HepG2 (cell line): Measurements from ENCODE around the gene NAT14. TPM values are rescaled to one million over a fixed set of nuclear protein-coding genes. Genes with fewer than 3 reads are reported as not detected.

Experiments used
- AHR ChIP-seq: IDR thresholded peaks from 2 replicates; pipeline ENCODE4 v1.6.1; 2018; ENCODE audit warnings: missing genetic modification reagents, missing compliant biosample characterization
- CENPX ChIP-seq: sonication (generic); formaldehyde crosslinking; IDR thresholded peaks from 2 replicates; pipeline ENCODE4 v1.9.0; 2021; ENCODE audit warnings: mild to moderate bottlenecking, missing genetic modification reagents, moderate library complexity
- DNMT3B ChIP-seq: conservative IDR thresholded peaks from 2 replicates; pipeline ENCODE4 v1.6.1; 2016; ENCODE audit warnings: missing biosample characterization, control low read depth
- ERF ChIP-seq: IDR thresholded peaks from 2 replicates; pipeline ENCODE4 v1.6.1; 2018; ENCODE audit warnings: missing biosample characterization, missing genetic modification reagents
- HDAC2 ChIP-seq: sonication (generic); formaldehyde crosslinking; IDR thresholded peaks from 2 replicates; pipeline ENCODE4 v1.4.0; 2020; ENCODE audit warnings: missing genetic modification reagents
- ISX ChIP-seq: sonication (generic); formaldehyde crosslinking; conservative IDR thresholded peaks from 2 replicates; pipeline ENCODE4 v1.5.0; 2020; ENCODE audit warnings: missing genetic modification reagents
- KLF9 ChIP-seq: IDR thresholded peaks from 2 replicates; pipeline ENCODE4 v1.6.1; 2016; ENCODE audit warnings: low read depth
- MBNL3 ChIP-seq: fragments of 250-450 bp; sonication (Bioruptor Pico); conservative IDR thresholded peaks from 2 replicates; pipeline ENCODE4 v1.8.0; 2022; ENCODE audit warnings: mild to moderate bottlenecking, inconsistent platforms
- MTF2 ChIP-seq: sonication (generic); formaldehyde crosslinking; IDR thresholded peaks from 2 replicates; pipeline ENCODE4 v1.5.0; 2020; ENCODE audit warnings: missing genetic modification reagents, borderline replicate concordance
- NFE2L1 ChIP-seq: sonication (generic); formaldehyde crosslinking; IDR thresholded peaks from 2 replicates; pipeline ENCODE4 v1.4.0; 2020; ENCODE audit warnings: missing genetic modification reagents, mild to moderate bottlenecking, borderline replicate concordance
- RFX1 ChIP-seq: fragments of 450-650 bp; IDR thresholded peaks from 2 replicates; pipeline ENCODE4 v1.6.1; 2017
- RFX3 ChIP-seq: IDR thresholded peaks from 2 replicates; pipeline ENCODE4 v1.6.1; 2016; ENCODE audit warnings: missing biosample characterization, missing genetic modification reagents
- SIN3A ChIP-seq: IDR thresholded peaks from 2 replicates; pipeline ENCODE4 v1.6.1; 2011; ENCODE audit warnings: low read depth, mild to moderate bottlenecking, control low read depth, low read length, borderline replicate concordance
- SIN3B ChIP-seq: fragments of 150-350 bp; IDR thresholded peaks from 2 replicates; pipeline ENCODE4 v1.6.1; 2014; ENCODE audit warnings: low read length
- SMAD9 ChIP-seq: sonication (generic); formaldehyde crosslinking; IDR thresholded peaks from 2 replicates; pipeline ENCODE4 v1.5.1; 2020; ENCODE audit warnings: mild to moderate bottlenecking, missing genetic modification reagents
- THAP11 ChIP-seq: IDR thresholded peaks from 2 replicates; pipeline ENCODE4 v1.6.1; 2016; ENCODE audit warnings: missing biosample characterization, missing genetic modification reagents
- XRCC5 ChIP-seq: fragments of 200-400 bp; formaldehyde crosslinking; optimal IDR thresholded peaks from 2 replicates; pipeline ENCODE3; 2017; ENCODE audit warnings: mild to moderate bottlenecking, low read length
- ZEB1 ChIP-seq: IDR thresholded peaks from 2 replicates; pipeline ENCODE4 v1.6.1; 2012; ENCODE audit warnings: mild to moderate bottlenecking, low read depth, inconsistent platforms; ENCODE audit not compliant: insufficient replicate concordance
- ZNF12 ChIP-seq: sonication (generic); formaldehyde crosslinking; IDR thresholded peaks from 2 replicates; pipeline ENCODE4 v1.5.0; 2020; ENCODE audit warnings: missing genetic modification reagents
- ZNF234 ChIP-seq: sonication (generic); formaldehyde crosslinking; conservative IDR thresholded peaks from 2 replicates; pipeline ENCODE4 v1.5.1; 2020; ENCODE audit warnings: mild to moderate bottlenecking, missing genetic modification reagents
- ZNF484 ChIP-seq: sonication (generic); formaldehyde crosslinking; IDR thresholded peaks from 2 replicates; pipeline ENCODE4 v1.5.1; 2020; ENCODE audit warnings: mild to moderate bottlenecking, low read depth, missing genetic modification reagents, borderline replicate concordance
- ZNF580 ChIP-seq: IDR thresholded peaks from 2 replicates; pipeline ENCODE4 v1.6.1; 2016; ENCODE audit warnings: low read depth, borderline replicate concordance
- ZNF75D ChIP-seq: sonication (generic); formaldehyde crosslinking; IDR thresholded peaks from 2 replicates; pipeline ENCODE4 v1.8.1; 2023; ENCODE audit warnings: missing genetic modification reagents, mild to moderate bottlenecking, borderline replicate concordance
- ZNF816 ChIP-seq: sonication (generic); formaldehyde crosslinking; IDR thresholded peaks from 2 replicates; pipeline ENCODE4 v1.8.0; 2022; ENCODE audit warnings: missing genetic modification reagents, mild to moderate bottlenecking, borderline replicate concordance
- polyA plus RNA-seq, 8 experiments: library from polyadenylated mRNA; depleted of rRNA in 3 of 8; stranded (reverse) in 7 of 8; unstranded in 1 of 8; fragments of >200 nt; fragmentation: Illumina TruSeq in 4 of 8; extraction: Trizol in 4 of 8; gene quantifications; 2 replicates each; pipeline versions ENCODE4 v1.2.1 to v1.2.3, GENCODE V29; 2011 to 2016; ENCODE audit warnings: low read depth in 4 of 8, missing spikeins in 1 of 8, mixed read lengths in 1 of 8; ENCODE audit not compliant: insufficient read depth in 1 of 8
- total RNA-seq, 5 experiments: library from RNA; depleted of rRNA; stranded (reverse); fragments of >200 nt; fragmentation: Illumina TruSeq; extraction: Trizol; gene quantifications; 2 replicates each; pipeline ENCODE4 v1.2.3, GENCODE V29; 2016; ENCODE audit warnings: low read depth in 1 of 5
- TF ChIP-seq, protein P1 (sequence below): sonication (generic); formaldehyde crosslinking; IDR thresholded peaks from 2 replicates; pipeline ENCODE4 v1.5.0; 2020; ENCODE audit warnings: missing genetic modification reagents
- TF ChIP-seq, protein P2 (sequence below): sonication (generic); formaldehyde crosslinking; IDR thresholded peaks from 2 replicates; pipeline ENCODE4 v1.8.0; 2022; ENCODE audit warnings: mild to moderate bottlenecking, missing genetic modification reagents, borderline replicate concordance

NAT14 gene
- total and polyA plus RNA-seq, 2 of the 13 experiments (the other 11 are each of a cell fraction or from before 2014, with no cell fraction given) = 20.7 to 22.3 TPM

- TF ChIP-seq ZNF12 (peak; percentile 68; the same call in 1 of the 2 replicates), SIN3A (no peak), ZNF816 (peak; percentile 60), ZNF234 (CRISPR knock-in tag) (no peak), DNMT3B (CRISPR knock-in tag) (peak; percentile 82; the same call in 1 of the 2 replicates), MBNL3 (CRISPR knock-in tag) (no peak), ZNF580 (CRISPR knock-in tag) (no peak; the same call in 1 of the 2 replicates), ERF (CRISPR knock-in tag) (peak; percentile 77), ISX (CRISPR knock-in tag) (peak; percentile 86; the same call in 1 of the 2 replicates), ZNF484 (CRISPR knock-in tag) (peak; percentile 89; the same call in 1 of the 2 replicates), RFX3 (CRISPR knock-in tag) (no peak), ZEB1 (no peak), RFX1 (no peak), MTF2 (CRISPR knock-in tag) (no peak; the same call in 1 of the 2 replicates), SIN3B (no peak), THAP11 (peak; percentile 99), CENPX (CRISPR knock-in tag) (no peak), XRCC5 (no peak), ZNF75D (CRISPR knock-in tag) (no peak; the same call in 1 of the 2 replicates), HDAC2 (CRISPR knock-in tag) (no peak; the same call in 1 of the 2 replicates), NFE2L1 (CRISPR knock-in tag) (peak; percentile 87; the same call in 1 of the 2 replicates), KLF9 (CRISPR knock-in tag) (0 out of 2 replicates have a peak, but pooled peaks have one; percentile 55), SMAD9 (CRISPR knock-in tag) (no peak), AHR (0 out of 2 replicates have a peak, but pooled peaks have one; percentile 44)
- TF ChIP-seq, protein P1, sequence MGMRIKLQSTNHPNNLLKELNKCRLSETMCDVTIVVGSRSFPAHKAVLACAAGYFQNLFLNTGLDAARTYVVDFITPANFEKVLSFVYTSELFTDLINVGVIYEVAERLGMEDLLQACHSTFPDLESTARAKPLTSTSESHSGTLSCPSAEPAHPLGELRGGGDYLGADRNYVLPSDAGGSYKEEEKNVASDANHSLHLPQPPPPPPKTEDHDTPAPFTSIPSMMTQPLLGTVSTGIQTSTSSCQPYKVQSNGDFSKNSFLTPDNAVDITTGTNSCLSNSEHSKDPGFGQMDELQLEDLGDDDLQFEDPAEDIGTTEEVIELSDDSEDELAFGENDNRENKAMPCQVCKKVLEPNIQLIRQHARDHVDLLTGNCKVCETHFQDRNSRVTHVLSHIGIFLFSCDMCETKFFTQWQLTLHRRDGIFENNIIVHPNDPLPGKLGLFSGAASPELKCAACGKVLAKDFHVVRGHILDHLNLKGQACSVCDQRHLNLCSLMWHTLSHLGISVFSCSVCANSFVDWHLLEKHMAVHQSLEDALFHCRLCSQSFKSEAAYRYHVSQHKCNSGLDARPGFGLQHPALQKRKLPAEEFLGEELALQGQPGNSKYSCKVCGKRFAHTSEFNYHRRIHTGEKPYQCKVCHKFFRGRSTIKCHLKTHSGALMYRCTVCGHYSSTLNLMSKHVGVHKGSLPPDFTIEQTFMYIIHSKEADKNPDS (CRISPR knock-in tag) = peak; percentile 85; the same call in 1 of the 2 replicates
- TF ChIP-seq, protein P2, sequence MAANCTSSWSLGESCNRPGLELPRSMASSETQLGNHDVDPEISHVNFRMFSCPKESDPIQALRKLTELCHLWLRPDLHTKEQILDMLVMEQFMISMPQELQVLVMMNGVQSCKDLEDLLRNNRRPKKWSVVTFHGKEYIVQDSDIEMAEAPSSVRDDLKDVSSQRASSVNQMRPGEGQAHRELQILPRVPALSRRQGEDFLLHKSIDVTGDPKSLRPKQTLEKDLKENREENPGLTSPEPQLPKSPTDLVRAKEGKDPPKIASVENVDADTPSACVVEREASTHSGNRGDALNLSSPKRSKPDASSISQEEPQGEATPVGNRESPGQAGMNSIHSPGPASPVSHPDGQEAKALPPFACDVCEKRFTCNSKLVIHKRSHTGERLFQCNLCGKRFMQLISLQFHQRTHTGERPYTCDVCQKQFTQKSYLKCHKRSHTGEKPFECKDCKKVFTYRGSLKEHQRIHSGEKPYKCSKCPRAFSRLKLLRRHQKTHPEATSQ (CRISPR knock-in tag) = no peak
These were observed 8.8 kb upstream of the NAT14 start, which contains the start of gene ZNF628 (continued) for GRCh38 chr19:55476100-55476775.
